Measurements from ENCODE around the gene ENOSF1. TPM values are rescaled to one million over a fixed set of nuclear protein-coding genes. Genes with fewer than 3 reads are reported as not detected.

The ENOSF1 gene
- total and polyA plus RNA-seq, 12 donors, result 50.8 to 196 (median 93.7) TPM

DNA sequence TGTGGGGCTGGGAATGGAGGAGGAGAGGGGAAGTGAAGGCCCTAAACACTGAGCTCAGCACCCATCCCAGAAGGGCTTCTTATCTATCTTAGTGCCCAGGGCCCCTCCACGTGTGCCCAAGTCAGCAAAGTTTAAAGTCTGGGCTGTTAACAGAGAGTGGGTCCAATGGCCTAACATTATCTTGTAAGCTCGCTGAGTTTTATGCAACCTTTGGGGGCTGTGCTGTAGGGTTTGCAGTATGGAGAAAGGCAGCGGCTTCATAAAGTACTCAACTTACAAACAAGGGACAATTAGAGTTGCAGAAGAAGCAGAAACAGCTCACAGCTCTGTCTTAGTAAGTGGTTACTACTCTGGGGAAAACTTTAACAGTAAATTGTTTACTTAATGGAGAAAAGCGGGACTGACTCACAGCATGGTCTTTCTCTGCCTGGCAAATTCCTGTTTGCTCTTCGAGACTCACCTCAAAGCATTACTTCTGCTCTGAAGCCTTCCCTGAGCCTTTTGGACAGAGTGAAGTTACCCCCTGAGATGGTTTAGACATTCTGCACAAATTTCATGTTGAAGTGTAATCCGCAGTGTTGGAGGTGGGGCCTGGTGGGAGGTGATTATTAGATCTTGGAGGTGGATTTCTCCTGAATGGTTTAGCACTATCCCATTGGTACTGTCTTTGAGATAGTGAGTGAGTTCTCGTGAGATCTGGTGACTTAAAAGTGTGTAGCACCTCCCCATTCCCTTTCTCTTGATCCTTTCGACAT, 9.0 kb downstream of the ENOSF1 start:
- no peak for TF ChIP-seq POLR2A (IDR thresholded peaks at IDR 0.05)
- TF ChIP-seq, protein P1, sequence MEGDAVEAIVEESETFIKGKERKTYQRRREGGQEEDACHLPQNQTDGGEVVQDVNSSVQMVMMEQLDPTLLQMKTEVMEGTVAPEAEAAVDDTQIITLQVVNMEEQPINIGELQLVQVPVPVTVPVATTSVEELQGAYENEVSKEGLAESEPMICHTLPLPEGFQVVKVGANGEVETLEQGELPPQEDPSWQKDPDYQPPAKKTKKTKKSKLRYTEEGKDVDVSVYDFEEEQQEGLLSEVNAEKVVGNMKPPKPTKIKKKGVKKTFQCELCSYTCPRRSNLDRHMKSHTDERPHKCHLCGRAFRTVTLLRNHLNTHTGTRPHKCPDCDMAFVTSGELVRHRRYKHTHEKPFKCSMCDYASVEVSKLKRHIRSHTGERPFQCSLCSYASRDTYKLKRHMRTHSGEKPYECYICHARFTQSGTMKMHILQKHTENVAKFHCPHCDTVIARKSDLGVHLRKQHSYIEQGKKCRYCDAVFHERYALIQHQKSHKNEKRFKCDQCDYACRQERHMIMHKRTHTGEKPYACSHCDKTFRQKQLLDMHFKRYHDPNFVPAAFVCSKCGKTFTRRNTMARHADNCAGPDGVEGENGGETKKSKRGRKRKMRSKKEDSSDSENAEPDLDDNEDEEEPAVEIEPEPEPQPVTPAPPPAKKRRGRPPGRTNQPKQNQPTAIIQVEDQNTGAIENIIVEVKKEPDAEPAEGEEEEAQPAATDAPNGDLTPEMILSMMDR (IDR thresholded peaks at IDR 0.05), result no peak
- peak in 1 of 7 donors; percentile 47 for DNase-seq
- 74 to 87% (median 86%) methylated on average over 8 of the region's 8 CpGs for WGBS, 4 donors
- Histone ChIP-seq H3K4me3 (no peak overlapping the region), H3K4me1 (replicated peaks in 1 of 2) (peaks cover 6 to 14% of the 10 kb centered on the region in 2 donors), H3K36me3 (replicated peaks in 1 of 2) (peaks cover 0 to 12% of the 10 kb centered on the region in 2 donors), H3K27me3 (no peaks in the 10 kb centered on the region), H3K27ac (peak overlapping the region in 3 of 5 donors; percentile 15 to 70 (median 32)), H3K9me3 (replicated peaks in 1 of 3) (no peaks in the 10 kb centered on the region)
- intact Hi-C loops (cut with DNase I), result no loop called here

DNA sequence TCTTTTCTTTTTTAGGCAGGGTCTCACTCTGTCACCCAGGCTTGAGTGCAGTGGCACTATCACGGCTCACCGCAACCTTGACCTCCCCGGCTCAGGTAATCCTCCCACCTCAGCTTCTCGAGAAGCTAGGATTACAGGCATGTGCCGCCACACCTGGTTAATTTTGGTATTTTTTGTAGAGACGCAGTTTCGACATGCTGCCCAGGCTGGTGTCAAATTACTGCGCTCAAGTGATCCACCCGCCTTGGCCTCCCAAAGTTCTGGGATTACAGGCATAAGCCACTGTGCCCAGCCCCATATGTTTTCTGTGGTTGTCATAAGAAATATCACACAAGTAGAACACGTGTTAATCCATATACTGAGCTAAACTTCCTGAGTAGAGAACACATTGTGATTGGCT, 14.6 kb downstream of the ENOSF1 start:
- Histone ChIP-seq H3K27me3 (no peaks in the 10 kb centered on the region), H3K27ac (no peak overlapping the region), H3K4me1 (replicated peaks in 1 of 2) (peaks cover 7 to 14% of the 10 kb centered on the region in 2 donors), H3K4me3 (no peak overlapping the region), H3K9me3 (replicated peaks in 1 of 3) (no peaks in the 10 kb centered on the region), H3K36me3 (replicated peaks in 1 of 2) (peaks cover 0 to 12% of the 10 kb centered on the region in 2 donors)
- intact Hi-C loops (cut with DNase I), result no loop called here
- WGBS, 4 donors, result 82 to 91% (median 90%) methylated on average over 10 of the region's 10 CpGs
- peak in 1 of 7 donors; percentile 36 for DNase-seq
- TF ChIP-seq, protein P1 (IDR thresholded peaks at IDR 0.05), result no peak
- TF ChIP-seq POLR2A (IDR thresholded peaks at IDR 0.05), result no peak

DNA sequence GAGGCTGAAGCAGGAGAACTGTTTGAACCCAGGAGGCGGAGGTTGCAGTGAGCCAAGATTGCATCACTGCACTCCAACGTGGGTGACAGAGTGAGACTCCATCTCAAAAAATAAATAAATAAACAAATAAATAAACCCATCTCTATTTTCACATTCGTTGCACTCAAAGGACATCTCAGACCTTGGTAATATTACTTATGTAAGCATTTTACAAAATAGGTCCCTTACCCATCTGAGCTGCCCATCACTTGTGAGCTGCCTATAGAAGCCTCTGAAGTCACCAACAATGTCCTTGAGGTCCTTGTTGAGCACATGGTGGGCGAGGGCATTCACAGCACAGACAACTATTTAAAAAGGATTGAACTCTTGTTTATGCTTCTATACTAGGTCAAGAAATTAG, 15.4 kb downstream of the ENOSF1 start:
- Histone ChIP-seq H3K4me3 (no peak overlapping the region), H3K9me3 (replicated peaks in 1 of 3) (no peaks in the 10 kb centered on the region), H3K4me1 (replicated peaks in 1 of 2) (peaks cover 9 to 10% of the 10 kb centered on the region in 2 donors), H3K27me3 (no peaks in the 10 kb centered on the region), H3K36me3 (replicated peaks in 1 of 2) (peaks cover 0 to 18% of the 10 kb centered on the region in 2 donors), H3K27ac (no peak overlapping the region)
- intact Hi-C loops (cut with DNase I), result no loop called here
- 94 to 99% (median 97%) methylated on average over 4 of the region's 4 CpGs for WGBS, 4 donors
- DNase-seq, result peak in 1 of 7 donors; percentile 13
- no peak for TF ChIP-seq POLR2A (IDR thresholded peaks at IDR 0.05)
- TF ChIP-seq, protein P1 (IDR thresholded peaks at IDR 0.05), result no peak

DNA sequence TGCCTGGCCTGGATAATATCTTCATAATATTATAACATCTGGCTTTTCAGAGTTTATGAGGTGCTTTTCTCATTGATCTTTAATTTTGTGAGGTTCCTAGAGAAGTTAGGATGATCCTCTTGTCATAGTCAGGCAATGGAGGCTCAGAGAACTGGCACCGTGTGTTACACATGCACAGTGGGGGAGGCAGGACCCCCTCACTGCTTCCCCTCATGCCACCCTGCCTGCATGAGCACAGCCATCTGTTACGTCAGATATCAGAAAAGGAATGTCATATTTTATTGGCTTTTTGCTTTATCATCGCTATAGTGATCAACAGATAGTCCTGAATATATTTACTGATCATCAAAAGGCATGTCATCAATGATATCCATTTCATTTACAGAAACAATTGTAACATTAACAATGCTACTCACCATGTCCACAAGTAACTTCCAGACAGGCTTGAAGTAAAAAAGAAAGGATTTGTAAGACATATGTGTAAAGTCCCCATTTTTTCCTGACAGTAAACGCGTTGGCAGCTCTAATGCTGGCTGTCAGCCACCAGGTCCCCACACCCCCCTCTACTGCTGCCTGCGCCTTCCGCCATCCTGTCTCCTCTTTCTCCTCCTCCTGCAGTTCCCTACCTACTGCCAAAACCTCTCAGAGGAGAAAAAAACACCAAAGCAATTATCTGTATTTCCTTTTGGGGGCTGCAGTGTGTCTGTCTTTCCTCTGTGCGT, 18.8 kb downstream of the ENOSF1 start:
- no peak for TF ChIP-seq POLR2A (IDR thresholded peaks at IDR 0.05)
- TF ChIP-seq, protein P1 (IDR thresholded peaks at IDR 0.05), result no peak
- no peaks in the 10 kb centered on the region for H3K9me3 ChIP-seq (replicated peaks in 1 of 3)
- no peaks in the 10 kb centered on the region for H3K27me3 ChIP-seq
- 77 to 89% (median 81%) methylated on average over 8 of the region's 8 CpGs for WGBS, 4 donors
- H3K27ac ChIP-seq, result no peak overlapping the region
- intact Hi-C loops (cut with DNase I), result no loop called here
- no peak overlapping the region for H3K4me3 ChIP-seq
- H3K4me1 ChIP-seq (replicated peaks in 1 of 2), result peaks cover 9 to 10% of the 10 kb centered on the region in 2 donors
- H3K36me3 ChIP-seq (replicated peaks in 1 of 2), result peaks cover 0 to 18% of the 10 kb centered on the region in 2 donors
- DNase-seq, result peak in 1 of 7 donors; percentile 10
